ENCODE data around the gene TLR8. TPM values are rescaled to one million over a fixed set of nuclear protein-coding genes. Genes with fewer than 3 reads are reported as not detected.

The TLR8 gene
- total RNA-seq, 1 experiment from 2014 or later: not detected

GRCh38 chrX:12947545-12948235 is 41.3 kb downstream of the TLR8 start:
- peaks cover 20% of the 10 kb centered on the region for H3K27me3 Mint-ChIP-seq (ENCODE audit: insufficient read depth, unreplicated experiment)
- POLR2A ChIA-PET: interaction anchor here (0.6 to 2.9 kb wide), 5 partner anchors 27 to 540 kb away, joined by 3 to 23 read pairs (median 3); partner anchors contain the start of gene TMSB4X
- no peaks in the 10 kb centered on the region for H3K9me3 Mint-ChIP-seq (ENCODE audit: unreplicated experiment)
- CTCF ChIA-PET: interaction anchor here (0.8 to 8.2 kb wide), 20 partner anchors 16 to 1043 kb away, joined by 3 to 241 read pairs (median 6); no protein-coding TSS in a partner anchor
- peaks cover 12% of the 10 kb centered on the region for H3K4me1 Mint-ChIP-seq (ENCODE audit: insufficient read depth, unreplicated experiment)
- H3K36me3 Mint-ChIP-seq (ENCODE audit: insufficient read depth, unreplicated experiment): no peaks in the 10 kb centered on the region
- H3K27ac Mint-ChIP-seq (ENCODE audit: low read depth, unreplicated experiment): peak overlapping the region; percentile 80
- H3K4me3 Mint-ChIP-seq (ENCODE audit: unreplicated experiment): no peak overlapping the region
- BruUV-seq (replicated peaks): no TSS peak
- DNase-seq (ENCODE audit: unreplicated experiment): no peak
- intact Hi-C loops (cut with micrococcal nuclease): loop anchor here (1.0 to 10.0 kb wide), 6 partner anchors 28 to 706 kb away; partner anchors contain the start of genes TCEANC and TMSB4X
- no peak for TF ChIP-seq CTCF (IDR thresholded peaks at IDR 0.05; ENCODE audit: unreplicated experiment)

GRCh38 chrX:12948495-12948894 is 42.1 kb downstream of the TLR8 start:
- POLR2A ChIA-PET: interaction anchor here (0.6 kb wide), 1 partner anchor 206 kb away, joined by 3 read pairs; no protein-coding TSS in a partner anchor

GRCh38 chrX:12949205-12949926 is 42.9 kb downstream of the TLR8 start:
- no peak for TF ChIP-seq CTCF (IDR thresholded peaks at IDR 0.05; ENCODE audit: unreplicated experiment)
- intact Hi-C loops (cut with micrococcal nuclease): loop anchor here (10.0 kb wide), 1 partner anchor 165 kb away; no protein-coding TSS in a partner anchor
- Mint-ChIP-seq H3K27me3 (ENCODE audit: insufficient read depth, unreplicated experiment) (peaks cover 10% of the 10 kb centered on the region), H3K27ac (ENCODE audit: low read depth, unreplicated experiment) (peak overlapping the region; percentile 69), H3K4me1 (ENCODE audit: insufficient read depth, unreplicated experiment) (peaks cover 12% of the 10 kb centered on the region), H3K9me3 (ENCODE audit: unreplicated experiment) (no peaks in the 10 kb centered on the region), H3K4me3 (ENCODE audit: unreplicated experiment) (no peak overlapping the region), H3K36me3 (ENCODE audit: insufficient read depth, unreplicated experiment) (no peaks in the 10 kb centered on the region)
- ChIA-PET CTCF (interaction anchor here (0.6 to 8.2 kb wide), 6 partner anchors 11 to 540 kb away, joined by 3 to 241 read pairs (median 3); no protein-coding TSS in a partner anchor), POLR2A (no interaction called here)
- DNase-seq (ENCODE audit: unreplicated experiment): no peak
- BruUV-seq (replicated peaks): TSS peak; percentile 60

More at GRCh38 chrX:12948495-12948894, 42.1 kb downstream of the TLR8 start:
- TF ChIP-seq CTCF (IDR thresholded peaks at IDR 0.05; ENCODE audit: unreplicated experiment): no peak
- no TSS peak for BruUV-seq (replicated peaks)
- Mint-ChIP-seq H3K27ac (ENCODE audit: low read depth, unreplicated experiment) (no peak overlapping the region), H3K4me3 (ENCODE audit: unreplicated experiment) (no peak overlapping the region), H3K9me3 (ENCODE audit: unreplicated experiment) (no peaks in the 10 kb centered on the region), H3K36me3 (ENCODE audit: insufficient read depth, unreplicated experiment) (no peaks in the 10 kb centered on the region), H3K27me3 (ENCODE audit: insufficient read depth, unreplicated experiment) (peaks cover 12% of the 10 kb centered on the region), H3K4me1 (ENCODE audit: insufficient read depth, unreplicated experiment) (peaks cover 12% of the 10 kb centered on the region)
- intact Hi-C loops (cut with micrococcal nuclease): loop anchor here (10.0 kb wide), 1 partner anchor 166 kb away; no protein-coding TSS in a partner anchor
- CTCF ChIA-PET: interaction anchor here (0.8 to 8.2 kb wide), 6 partner anchors 20 to 1042 kb away, joined by 3 to 241 read pairs (median 4); no protein-coding TSS in a partner anchor
- no peak for DNase-seq (ENCODE audit: unreplicated experiment)
